CD4-positive, alpha-beta T cell treated with Interleukin-4 for 4 hours (primary cell): ENCODE results near the gene NFATC2.

Experiments used
- DNase-seq: peaks from one replicate; pipeline ENCODE4 v3.0.0-alpha.2; 2020

Gene NFATC2

GRCh38 chr20:51447765-51448148, 94.8 kb downstream of the NFATC2 start:
- DNase-seq: no peak

DNA sequence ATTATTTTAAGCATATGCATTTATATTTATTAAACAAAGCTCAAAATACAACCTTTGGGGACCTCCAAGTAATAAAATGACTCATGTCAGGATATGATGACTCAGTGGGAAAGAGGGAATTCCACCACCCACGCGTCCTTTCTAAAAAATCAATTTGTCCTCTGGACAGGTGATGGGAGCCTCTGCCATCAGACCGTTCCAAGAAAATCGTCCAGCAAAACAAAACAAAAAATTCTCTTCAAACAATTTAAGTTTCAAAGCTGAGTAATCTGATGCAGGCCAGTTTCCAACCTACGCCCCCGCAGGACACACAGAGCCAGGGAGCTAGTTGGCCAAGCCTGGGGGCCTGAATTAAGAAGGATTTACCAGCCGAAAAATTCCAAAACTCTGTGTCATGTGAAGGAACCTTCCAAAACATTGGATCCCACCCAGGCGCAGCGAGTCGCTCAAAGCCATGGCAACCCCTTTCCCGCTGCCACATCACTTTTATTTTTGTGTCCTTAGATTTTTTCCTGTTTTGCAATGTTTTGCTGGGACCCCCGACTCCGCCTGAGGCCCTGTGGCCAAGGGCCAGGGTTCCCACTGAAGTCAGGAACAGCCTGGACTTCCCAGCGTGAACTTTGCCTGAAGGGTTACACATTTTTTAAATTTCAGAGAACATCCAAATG, 95.3 kb downstream of the NFATC2 start:
- no peak for DNase-seq

- DNase-seq: no peak
These were observed 95.9 kb downstream of the NFATC2 start for GRCh38 chr20:51446656-51447055.

- DNase-seq: no peak
These were observed 96.3 kb downstream of the NFATC2 start for GRCh38 chr20:51446230-51446629.

DNA sequence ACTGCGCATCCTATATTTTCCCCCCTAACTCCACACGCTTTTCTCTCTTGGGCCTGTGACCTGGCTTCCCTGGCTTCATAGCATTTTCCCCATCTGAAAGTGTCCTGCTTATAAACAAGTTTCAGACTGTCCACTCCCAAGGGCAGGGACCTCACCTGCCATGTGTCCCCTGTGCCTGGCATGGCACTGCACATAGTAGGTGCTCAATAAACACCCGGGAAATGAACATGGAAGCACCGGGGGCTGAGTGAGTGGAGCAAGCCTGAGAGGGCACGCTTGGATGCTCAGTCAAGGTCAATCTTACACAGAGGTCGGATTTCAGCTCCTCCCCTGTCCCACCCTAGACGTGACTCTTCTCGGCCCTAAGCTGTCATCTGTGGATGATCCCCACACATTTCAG, 96.9 kb downstream of the NFATC2 start:
- no peak for DNase-seq

- no peak for DNase-seq
These were observed 97.5 kb downstream of the NFATC2 start for GRCh38 chr20:51444922-51445438.

DNA sequence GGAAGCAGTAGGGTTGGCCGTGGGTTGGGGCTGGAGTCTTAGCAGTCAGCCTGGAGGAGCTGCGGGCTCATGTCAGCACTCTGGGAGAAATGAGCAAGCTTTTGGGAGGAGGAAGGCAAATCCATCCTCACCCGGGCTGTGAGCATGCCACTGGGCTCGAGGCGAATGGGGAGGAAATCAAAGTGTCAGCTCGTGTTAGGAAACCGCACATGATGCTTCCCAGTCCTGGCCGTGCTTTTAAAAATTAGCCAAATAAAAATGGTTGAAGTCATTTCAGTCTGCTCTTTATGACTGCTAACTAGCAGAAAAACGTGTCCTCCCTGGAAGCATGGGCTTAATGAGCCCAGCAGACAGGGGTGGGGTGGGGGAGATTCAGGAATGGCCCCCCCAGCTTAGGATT, 98.1 kb downstream of the NFATC2 start:
- no peak for DNase-seq

- DNase-seq: no peak
These were observed 99.9 kb downstream of the NFATC2 start for GRCh38 chr20:51442602-51443001.

- no peak for DNase-seq
These were observed 101.9 kb downstream of the NFATC2 start for GRCh38 chr20:51440589-51440988.

GRCh38 chr20:51439160-51439689, 103.3 kb downstream of the NFATC2 start:
- no peak for DNase-seq

DNA sequence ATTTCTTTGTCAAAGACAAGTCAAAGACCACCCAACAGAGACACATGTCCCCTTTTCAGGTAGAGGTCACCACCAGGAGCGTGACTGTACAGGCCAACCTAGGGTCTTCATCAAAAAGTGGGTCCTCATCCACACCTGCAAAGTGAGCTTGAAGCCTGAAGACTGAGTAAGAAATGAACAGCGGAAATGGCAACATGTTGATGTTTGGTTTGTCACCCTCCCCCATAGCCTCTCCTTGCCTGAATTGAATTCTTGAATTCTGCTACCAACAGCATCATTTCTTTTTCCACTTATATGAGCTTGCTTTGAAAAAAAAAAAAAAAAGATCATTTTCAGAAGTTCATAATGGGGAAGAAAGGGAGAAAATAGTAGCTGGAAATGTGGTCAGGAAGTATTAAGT, 104.4 kb downstream of the NFATC2 start:
- DNase-seq: no peak

- no peak for DNase-seq
These were observed 105.2 kb downstream of the NFATC2 start for GRCh38 chr20:51437182-51437924.

DNA sequence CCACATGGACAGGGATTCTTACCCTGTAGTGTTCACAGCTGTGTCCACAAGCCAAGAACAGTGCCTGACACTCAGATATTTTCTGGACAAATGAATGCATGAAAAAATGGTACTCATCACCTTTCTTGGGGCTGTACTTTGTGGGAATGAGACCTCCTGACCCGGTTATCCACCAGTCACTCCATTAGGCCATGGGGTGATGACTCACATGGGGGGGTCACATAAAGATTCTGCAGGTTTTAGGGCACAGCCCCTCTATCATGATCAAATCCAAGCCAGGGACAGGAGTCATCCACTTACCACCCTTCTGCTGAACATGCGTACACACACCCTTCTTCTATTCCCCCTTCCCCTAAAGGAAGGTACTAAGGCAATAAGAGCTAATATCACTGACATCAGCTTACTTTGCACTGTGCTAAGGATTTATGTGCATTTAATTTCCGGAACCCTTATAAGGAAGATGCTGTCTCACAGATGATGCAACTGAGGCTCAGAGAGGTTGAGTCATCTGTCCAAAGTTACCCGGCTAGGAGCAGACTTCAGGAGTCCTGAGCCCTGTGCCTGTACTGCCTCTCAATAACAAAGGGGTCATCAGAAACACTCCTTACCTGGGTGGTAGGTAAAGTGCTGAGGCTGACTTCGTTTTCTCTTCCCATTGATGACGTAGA, 107.8 kb downstream of the NFATC2 start:
- no peak for DNase-seq

- DNase-seq: no peak
These were observed 108.5 kb downstream of the NFATC2 start for GRCh38 chr20:51434026-51434425.

- no peak for DNase-seq
These were observed 109.6 kb downstream of the NFATC2 start for GRCh38 chr20:51432875-51433274.

GRCh38 chr20:51432251-51432784, 110.2 kb downstream of the NFATC2 start:
- DNase-seq: no peak

GRCh38 chr20:51431321-51431720, 111.2 kb downstream of the NFATC2 start:
- DNase-seq: no peak

- no peak for DNase-seq
These were observed 112.1 kb downstream of the NFATC2 start for GRCh38 chr20:51430198-51430950.

DNA sequence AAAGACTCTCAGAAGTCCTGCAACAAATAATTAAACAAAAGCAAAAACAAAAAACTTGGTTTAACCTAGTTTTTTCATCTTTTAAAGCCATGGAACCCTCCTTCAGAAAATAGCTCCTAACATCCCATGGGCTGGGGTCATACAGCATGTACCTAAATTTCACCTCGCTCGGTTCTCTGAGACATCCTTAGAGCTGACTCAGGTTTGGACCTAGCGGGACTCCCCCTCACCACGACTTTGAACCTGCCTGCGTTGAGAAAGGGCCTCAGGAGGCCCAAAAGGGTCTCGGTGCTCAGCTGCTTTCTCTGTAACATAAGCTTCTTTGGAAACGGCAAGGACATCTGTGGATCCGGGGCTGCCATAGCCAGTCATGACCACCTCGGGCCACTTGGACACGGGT, 112.8 kb downstream of the NFATC2 start:
- no peak for DNase-seq

- DNase-seq: no peak
These were observed 113.4 kb downstream of the NFATC2 start for GRCh38 chr20:51429144-51429482.

DNA sequence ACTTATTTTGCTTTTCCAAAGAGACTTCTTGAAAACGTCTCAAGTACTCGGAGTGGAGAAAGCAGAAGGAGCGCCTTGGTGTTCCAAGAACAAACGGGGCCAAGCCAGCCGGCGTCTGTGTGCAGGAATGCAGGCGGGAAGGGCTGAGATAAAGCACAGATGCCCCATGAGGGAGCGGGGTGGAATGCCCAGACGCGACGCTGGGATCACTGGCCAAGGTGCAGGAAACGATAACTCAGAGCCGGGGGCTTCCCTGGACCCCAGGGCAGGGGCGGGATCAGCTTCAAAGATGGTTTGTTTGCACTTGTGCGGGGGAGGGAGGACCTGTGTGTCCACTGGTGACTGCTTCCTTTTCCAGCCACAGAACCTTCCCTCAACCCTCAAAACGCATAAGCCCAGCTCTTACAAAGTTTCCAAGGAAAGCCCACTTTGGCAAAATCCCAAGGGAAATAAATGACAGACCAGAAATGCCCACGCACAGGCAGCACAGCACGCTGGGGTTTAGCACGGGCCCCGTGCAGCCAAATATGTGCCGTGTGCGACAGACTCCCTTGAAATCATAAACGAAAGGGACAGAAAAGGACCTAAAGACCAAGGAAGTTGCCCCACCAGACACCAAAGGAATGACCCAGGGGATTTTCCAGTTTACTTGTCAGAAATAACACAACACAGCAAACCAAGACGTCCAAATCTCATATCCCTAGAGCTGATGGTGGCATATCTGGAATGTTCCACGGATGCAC, 113.9 kb downstream of the NFATC2 start:
- DNase-seq: no peak
